ENCODE results near the gene MORN4.
"Not testable (repeated sequence)": the region's sequence is repeated elsewhere in the genome, so short reads cannot be mapped to it uniquely, and the experiment has no call there.

Gene MORN4

GRCh38 chr10:97632949-97633884 lies at the start of gene MORN4:
Gene MORN4, minus strand, starts transcription at chr10:97633500. Its CDS starts 13,847 bp downstream, at chr10:97619653.
- DNase-seq (ENCODE audit: low spot score), result peak; percentile 95

GRCh38 chr10:97682042-97682441 lies 48.7 kb upstream of the MORN4 start:
- no peak for DNase-seq (ENCODE audit: low spot score)

- DNase-seq (ENCODE audit: low spot score), result no peak
These were observed 46.3 kb upstream of the MORN4 start for GRCh38 chr10:97679594-97679993.

GRCh38 chr10:97676770-97677581 lies 43.7 kb upstream of the MORN4 start:
- DNase-seq (ENCODE audit: low spot score), result peak; percentile 47

GRCh38 chr10:97675222-97675621 lies 41.9 kb upstream of the MORN4 start:
- DNase-seq (ENCODE audit: low spot score), result no peak

- DNase-seq (ENCODE audit: low spot score), result peak; percentile 61
These were observed 40.6 kb upstream of the MORN4 start for GRCh38 chr10:97673736-97674525.

- no peak for DNase-seq (ENCODE audit: low spot score)
These were observed 36.3 kb upstream of the MORN4 start for GRCh38 chr10:97669571-97669970.

GRCh38 chr10:97667463-97667862 lies 34.2 kb upstream of the MORN4 start:
- no peak for DNase-seq (ENCODE audit: low spot score)

GRCh38 chr10:97666992-97667391 lies 33.7 kb upstream of the MORN4 start:
- DNase-seq (ENCODE audit: low spot score), result no peak

- no peak for DNase-seq (ENCODE audit: low spot score)
These were observed 31.1 kb upstream of the MORN4 start for GRCh38 chr10:97664282-97664850.

- DNase-seq (ENCODE audit: low spot score), result no peak
These were observed 26.3 kb upstream of the MORN4 start for GRCh38 chr10:97659589-97659988.

- no peak for DNase-seq (ENCODE audit: low spot score)
These were observed 23.5 kb upstream of the MORN4 start for GRCh38 chr10:97656777-97657176.

- DNase-seq (ENCODE audit: low spot score), result peak; percentile 38
These were observed 18.5 kb upstream of the MORN4 start for GRCh38 chr10:97651773-97652172.

- DNase-seq (ENCODE audit: low spot score), result no peak
These were observed 17.4 kb upstream of the MORN4 start for GRCh38 chr10:97650726-97651125.

GRCh38 chr10:97649405-97649750 lies 16.1 kb upstream of the MORN4 start:
- not testable (repeated sequence) for DNase-seq (ENCODE audit: low spot score)

- DNase-seq (ENCODE audit: low spot score), result peak; percentile 54
These were observed 15.5 kb upstream of the MORN4 start for GRCh38 chr10:97648562-97649404.

- no peak for DNase-seq (ENCODE audit: low spot score)
These were observed 14.3 kb upstream of the MORN4 start for GRCh38 chr10:97647556-97647955.

- no peak for DNase-seq (ENCODE audit: low spot score)
These were observed 11.6 kb upstream of the MORN4 start for GRCh38 chr10:97644936-97645335.

GRCh38 chr10:97643441-97643985 lies 10.2 kb upstream of the MORN4 start:
- no peak for DNase-seq (ENCODE audit: low spot score)

GRCh38 chr10:97642471-97643159 lies 9.3 kb upstream of the MORN4 start:
- not testable (repeated sequence) for DNase-seq (ENCODE audit: low spot score)
